Measurements from ENCODE around the gene EMILIN2.

EMILIN2 gene

GRCh38 chr18:2917259-2918047, 70.6 kb downstream of the EMILIN2 start:
- no peak for DNase-seq

- no peak for DNase-seq
Observed at GRCh38 chr18:2918761-2919550, 72.2 kb downstream of the EMILIN2 start.

GRCh38 chr18:2919600-2919999, 72.8 kb downstream of the EMILIN2 start:
- no peak for DNase-seq

GRCh38 chr18:2920027-2920426, 73.2 kb downstream of the EMILIN2 start:
- no peak for DNase-seq

- no peak for DNase-seq
Observed at GRCh38 chr18:2920546-2921343, 73.9 kb downstream of the EMILIN2 start.

GRCh38 chr18:2921778-2922177, 75.0 kb downstream of the EMILIN2 start:
- DNase-seq: no peak

GRCh38 chr18:2923464-2923863, 76.7 kb downstream of the EMILIN2 start:
- DNase-seq: no peak

GRCh38 chr18:2924920-2925319, 78.1 kb downstream of the EMILIN2 start:
- no peak for DNase-seq

- no peak for DNase-seq
Observed at GRCh38 chr18:2926528-2926927, 79.7 kb downstream of the EMILIN2 start.

- DNase-seq: no peak
Observed at GRCh38 chr18:2927745-2928144, 80.9 kb downstream of the EMILIN2 start.

GRCh38 chr18:2932247-2933181, 85.7 kb downstream of the EMILIN2 start:
- DNase-seq: no peak

GRCh38 chr18:2933995-2934394, 87.2 kb downstream of the EMILIN2 start:
- no peak for DNase-seq

GRCh38 chr18:2935438-2936192, 88.8 kb downstream of the EMILIN2 start:
- DNase-seq: no peak

GRCh38 chr18:2939317-2939716, 92.5 kb downstream of the EMILIN2 start:
- DNase-seq: no peak

- DNase-seq: no peak
Observed at GRCh38 chr18:2948038-2948437, 101.2 kb downstream of the EMILIN2 start.

- DNase-seq: no peak
Observed at GRCh38 chr18:2952605-2953004, 105.8 kb downstream of the EMILIN2 start.

GRCh38 chr18:2953935-2954653, 107.3 kb downstream of the EMILIN2 start:
- no peak for DNase-seq

- DNase-seq: no peak
Observed at GRCh38 chr18:2954869-2955645, 108.3 kb downstream of the EMILIN2 start.

- no peak for DNase-seq
Observed at GRCh38 chr18:2956056-2956455, 109.2 kb downstream of the EMILIN2 start.

- DNase-seq: no peak
Observed at GRCh38 chr18:2958819-2959298, 112.1 kb downstream of the EMILIN2 start.
